H1 (cell line): ENCODE results near the gene FLVCR2.

ENCODE experiments used
- CEBPB ChIP-seq: IDR thresholded peaks from 2 replicates; pipeline ENCODE4 v1.6.1; 2012; ENCODE audit warnings: low read depth, low read length
- KDM1A ChIP-seq: fragments of 200-600, 300-600 bp; sonication (generic); IDR thresholded peaks from 2 replicates; pipeline ENCODE4 v1.7.1; 2016; ENCODE audit warnings: mild to moderate bottlenecking, low read length, borderline replicate concordance
- NRF1 ChIP-seq: IDR thresholded peaks from 2 replicates; pipeline ENCODE4 v1.6.1; 2011; ENCODE audit warnings: mild to moderate bottlenecking, low read depth, low read length, improper control_type of control experiment
- POLR2A ChIP-seq, 2 experiments: IDR thresholded peaks; 1 replicate in 1 of 2; 2 replicates in 1 of 2; pipeline ENCODE4 v1.6.1; 2011; ENCODE audit warnings: low read depth in 2 of 2, low read length in 2 of 2, mild to moderate bottlenecking in 2 of 2; ENCODE audit errors: control extremely low read depth in 1 of 2
- SUZ12 ChIP-seq: fragments of 200-600 bp; sonication (generic); IDR thresholded peaks from 2 replicates; pipeline ENCODE4 v1.6.1; 2012; ENCODE audit warnings: mild to moderate bottlenecking, inconsistent platforms, low read length, moderate library complexity, mixed read lengths
- TAF1 ChIP-seq: IDR thresholded peaks from 2 replicates; pipeline ENCODE4 v1.6.1; 2011; ENCODE audit warnings: mild to moderate bottlenecking, low read depth, low read length
- TEAD4 ChIP-seq: IDR thresholded peaks from 2 replicates; pipeline ENCODE4 v1.6.1; 2012; ENCODE audit warnings: low read depth, low read length, inconsistent platforms, mixed read lengths
- TF ChIP-seq, protein P1 (sequence below), 3 experiments: IDR thresholded peaks; 1 replicate in 2 of 3; 2 replicates in 1 of 3; pipeline versions ENCODE4 v1.5.1 to v1.6.1; 2011; ENCODE audit warnings: low read length in 3 of 3, mild to moderate bottlenecking in 3 of 3, inconsistent platforms in 2 of 3, low read depth in 1 of 3, moderate library complexity in 1 of 3; ENCODE audit not compliant: insufficient read depth in 1 of 3; ENCODE audit errors: control extremely low read depth in 1 of 3

DNA sequence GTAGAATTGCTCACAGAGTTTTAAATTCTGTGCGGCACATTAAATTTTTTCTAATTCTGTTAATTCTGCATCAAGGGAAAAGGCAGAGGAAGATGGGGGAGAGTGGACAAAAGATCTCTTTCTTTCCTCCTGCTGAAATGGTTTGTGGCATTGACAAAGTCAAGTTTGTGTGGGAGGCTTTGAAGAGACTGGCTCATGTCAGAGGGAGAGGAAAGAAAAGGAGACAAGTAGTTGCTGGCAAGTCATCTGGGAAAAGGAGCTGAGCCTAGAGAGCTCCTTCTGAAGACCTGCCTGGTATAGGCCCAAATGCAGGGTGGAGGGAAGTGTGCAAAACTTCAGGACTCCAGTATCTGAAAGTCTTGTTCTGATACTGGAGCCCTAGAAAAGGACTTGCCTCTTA lies 119.0 kb downstream of the FLVCR2 start:
- no peak for TF ChIP-seq SUZ12
- no peak for TF ChIP-seq NRF1
- no peak for TF ChIP-seq TAF1
- TF ChIP-seq KDM1A: no peak
- TF ChIP-seq, protein P1, sequence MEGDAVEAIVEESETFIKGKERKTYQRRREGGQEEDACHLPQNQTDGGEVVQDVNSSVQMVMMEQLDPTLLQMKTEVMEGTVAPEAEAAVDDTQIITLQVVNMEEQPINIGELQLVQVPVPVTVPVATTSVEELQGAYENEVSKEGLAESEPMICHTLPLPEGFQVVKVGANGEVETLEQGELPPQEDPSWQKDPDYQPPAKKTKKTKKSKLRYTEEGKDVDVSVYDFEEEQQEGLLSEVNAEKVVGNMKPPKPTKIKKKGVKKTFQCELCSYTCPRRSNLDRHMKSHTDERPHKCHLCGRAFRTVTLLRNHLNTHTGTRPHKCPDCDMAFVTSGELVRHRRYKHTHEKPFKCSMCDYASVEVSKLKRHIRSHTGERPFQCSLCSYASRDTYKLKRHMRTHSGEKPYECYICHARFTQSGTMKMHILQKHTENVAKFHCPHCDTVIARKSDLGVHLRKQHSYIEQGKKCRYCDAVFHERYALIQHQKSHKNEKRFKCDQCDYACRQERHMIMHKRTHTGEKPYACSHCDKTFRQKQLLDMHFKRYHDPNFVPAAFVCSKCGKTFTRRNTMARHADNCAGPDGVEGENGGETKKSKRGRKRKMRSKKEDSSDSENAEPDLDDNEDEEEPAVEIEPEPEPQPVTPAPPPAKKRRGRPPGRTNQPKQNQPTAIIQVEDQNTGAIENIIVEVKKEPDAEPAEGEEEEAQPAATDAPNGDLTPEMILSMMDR (IDR thresholded peaks at IDR 0.05; ENCODE audit: control extremely low read depth in 1 of 3, insufficient read depth in 1 of 3, low read depth in 1 of 3, low read length in 3 of 3): no peak
- TF ChIP-seq CEBPB: no peak
- TF ChIP-seq TEAD4: no peak
- TF ChIP-seq POLR2A (IDR thresholded peaks at IDR 0.05; ENCODE audit: control extremely low read depth in 1 of 2, low read depth in 2 of 2, low read length in 2 of 2): no peak
